ENCODE data around the gene RAB34. TPM values are rescaled to one million over a fixed set of nuclear protein-coding genes. Genes with fewer than 3 reads are reported as not detected.

RAB34 gene
- total RNA-seq, 1 donor from 2014 or later: 62.3 TPM

GRCh38 chr17:28747801-28748750, 30.4 kb upstream of the RAB34 start:
- H3K27me3 ChIP-seq (ENCODE audit: low read depth): no peaks in the 10 kb centered on the region
- DNase-seq: no peak
- no peak for TF ChIP-seq CTCF (IDR thresholded peaks at IDR 0.05)
- intact Hi-C loops (cut with DNase I): no loop called here
- H3K27ac ChIP-seq: peak overlapping the region; percentile 94
- peak overlapping the region; percentile 14 for H3K4me3 ChIP-seq
- H3K9me3 ChIP-seq: no peaks in the 10 kb centered on the region
- ATAC-seq: no peak
- H3K4me1 ChIP-seq: peaks cover 77% of the 10 kb centered on the region
- H3K36me3 ChIP-seq: peaks cover 43% of the 10 kb centered on the region

- peak; percentile 85 for DNase-seq
- H3K36me3 ChIP-seq: peaks cover 43% of the 10 kb centered on the region
- intact Hi-C loops (cut with DNase I): no loop called here
- TF ChIP-seq CTCF (IDR thresholded peaks at IDR 0.05): no peak
- ATAC-seq: peak; percentile 49 to 56
- no peaks in the 10 kb centered on the region for H3K27me3 ChIP-seq (ENCODE audit: low read depth)
- peak overlapping the region; percentile 74 for H3K4me3 ChIP-seq
- peaks cover 78% of the 10 kb centered on the region for H3K4me1 ChIP-seq
- H3K27ac ChIP-seq: peak overlapping the region; percentile 94
- no peaks in the 10 kb centered on the region for H3K9me3 ChIP-seq
Measured at GRCh38 chr17:28747051-28747691, 29.5 kb upstream of the RAB34 start.

GRCh38 chr17:28746611-28747050, 29.0 kb upstream of the RAB34 start:
- Histone ChIP-seq H3K36me3 (peaks cover 40% of the 10 kb centered on the region), H3K4me1 (peaks cover 83% of the 10 kb centered on the region), H3K27ac (peak overlapping the region; percentile 94), H3K27me3 (ENCODE audit: low read depth) (no peaks in the 10 kb centered on the region), H3K9me3 (no peaks in the 10 kb centered on the region), H3K4me3 (peak overlapping the region; percentile 74)
- intact Hi-C loops (cut with DNase I): no loop called here
- no peak for TF ChIP-seq CTCF (IDR thresholded peaks at IDR 0.05)
- DNase-seq (peak; percentile 83), ATAC-seq (peak; percentile 44 to 53)

- peak; percentile 0 to 27 for ATAC-seq
- H3K36me3 ChIP-seq: peaks cover 37% of the 10 kb centered on the region
- peak overlapping the region; percentile 74 for H3K4me3 ChIP-seq
- peak; percentile 62 for DNase-seq
- no peak for TF ChIP-seq CTCF (IDR thresholded peaks at IDR 0.05)
- H3K27ac ChIP-seq: peak overlapping the region; percentile 94
- H3K27me3 ChIP-seq (ENCODE audit: low read depth): no peaks in the 10 kb centered on the region
- intact Hi-C loops (cut with DNase I): no loop called here
- H3K9me3 ChIP-seq: no peaks in the 10 kb centered on the region
- peaks cover 85% of the 10 kb centered on the region for H3K4me1 ChIP-seq
Measured at GRCh38 chr17:28745786-28746411, 28.2 kb upstream of the RAB34 start.
